OCI-LY1 (cell line): ENCODE results near the gene SASS6.
"Not testable (repeated sequence)": the region's sequence is repeated elsewhere in the genome, so short reads cannot be mapped to it uniquely, and the experiment has no call there.

Experiments
- H2AFZ ChIP-seq: fragments of 200-600 bp; sonication (generic), shearing (Covaris generic); 2 replicates; pipeline ENCODE4 v1.6.0; 2014; ENCODE audit warnings: antibody characterized with exemption, mild to moderate bottlenecking, low read length
- H3F3A ChIP-seq: fragments of 200-600 bp; sonication (generic), shearing (Covaris generic); 2 replicates; pipeline ENCODE4 v1.6.0; 2014; ENCODE audit warnings: mild to moderate bottlenecking, antibody characterized with exemption, low read length, moderate library complexity; ENCODE audit not compliant: insufficient read depth
- H3K27ac ChIP-seq: fragments of 200-600 bp; sonication (generic); 2 replicates; pipeline ENCODE4 v1.5.1; 2014; ENCODE audit warnings: low read length, mixed run types, mild to moderate bottlenecking, low read depth; ENCODE audit not compliant: poor library complexity, severe bottlenecking
- H3K27me3 ChIP-seq: fragments of 200-600 bp; sonication (generic); 2 replicates; pipeline ENCODE4 v1.6.0; 2014; ENCODE audit warnings: antibody characterized with exemption, mild to moderate bottlenecking, low read length, moderate library complexity; ENCODE audit not compliant: insufficient read depth
- H3K36me3 ChIP-seq: fragments of 200-600 bp; sonication (generic); 2 replicates; pipeline ENCODE4 v1.6.1; 2014; ENCODE audit warnings: mild to moderate bottlenecking, antibody characterized with exemption, low read length, moderate library complexity, mixed read lengths; ENCODE audit not compliant: insufficient read depth
- H3K4me1 ChIP-seq: fragments of 200-600 bp; sonication (generic); 2 replicates; pipeline ENCODE4 v1.5.1; 2014; ENCODE audit warnings: mild to moderate bottlenecking, low read length, moderate library complexity; ENCODE audit not compliant: insufficient read depth, severe bottlenecking
- H3K4me2 ChIP-seq: fragments of 200-600 bp; sonication (generic), shearing (Covaris generic); 2 replicates; pipeline ENCODE4 v1.6.1; 2014; ENCODE audit warnings: low read length
- H3K4me3 ChIP-seq: fragments of 200-600 bp; sonication (generic); 2 replicates; pipeline ENCODE4 v1.5.1; 2014; ENCODE audit warnings: low read length, low read depth, mild to moderate bottlenecking, mixed read lengths; ENCODE audit not compliant: poor library complexity, severe bottlenecking
- H3K79me2 ChIP-seq: fragments of 200-600 bp; shearing (Covaris generic); 2 replicates; pipeline ENCODE4 v1.6.1; 2016; ENCODE audit warnings: mixed run types, low read length, mixed read lengths; ENCODE audit not compliant: insufficient read depth
- H3K9ac ChIP-seq: fragments of 200-600 bp; sonication (generic), shearing (Covaris generic); 2 replicates; pipeline ENCODE4 v1.6.1; 2014; ENCODE audit warnings: mild to moderate bottlenecking, low read length, mixed read lengths
- H3K9me2 ChIP-seq: fragments of 200-600 bp; sonication (generic), shearing (Covaris generic); 2 replicates; pipeline ENCODE4 v1.6.1; 2014; ENCODE audit warnings: low read depth, mild to moderate bottlenecking, low read length, mixed read lengths
- H3K9me3 ChIP-seq: fragments of 200-600 bp; shearing (Covaris generic); 2 replicates; pipeline ENCODE4 v1.6.1; 2014; ENCODE audit warnings: low read length, mixed read lengths
- H4K20me1 ChIP-seq: fragments of 200-600 bp; sonication (generic), shearing (Covaris generic); 2 replicates; pipeline ENCODE4 v1.6.0; 2016; ENCODE audit warnings: mild to moderate bottlenecking, low read length; ENCODE audit not compliant: insufficient read depth
- CTCF ChIP-seq: fragments of 200-600 bp; sonication (generic), shearing (Covaris generic); IDR thresholded peaks from 2 replicates; pipeline ENCODE4 v1.5.1; 2017; ENCODE audit warnings: mild to moderate bottlenecking, antibody characterized with exemption, low read length, moderate library complexity, mixed read lengths
- EZH2 ChIP-seq: fragments of 200-600 bp; sonication (generic), shearing (Covaris generic); IDR thresholded peaks from 2 replicates; pipeline ENCODE4 v1.8.0; 2017; ENCODE audit warnings: borderline replicate concordance, mixed run types, mild to moderate bottlenecking, antibody characterized with exemption, low read length, moderate library complexity, mixed read lengths

The SASS6 gene

DNA sequence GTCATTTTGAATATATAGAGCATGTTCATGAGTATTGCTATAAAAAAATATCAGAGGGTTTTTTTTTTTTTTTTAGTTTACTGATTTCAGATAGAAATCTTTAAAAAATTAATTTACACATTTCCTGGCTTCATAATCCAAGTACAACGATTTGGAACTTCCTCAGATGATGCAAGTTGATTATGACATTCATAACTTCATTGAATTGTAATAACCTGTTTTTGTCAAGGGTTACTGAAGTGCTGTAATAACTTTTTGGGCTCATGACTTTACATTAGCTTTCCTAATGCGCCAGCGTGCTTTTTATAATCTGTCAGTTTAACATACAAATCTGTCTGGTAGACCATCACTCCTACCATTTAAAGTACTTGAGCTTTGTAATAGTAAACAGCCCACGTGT lies 81.3 kb downstream of the SASS6 start:
- Histone ChIP-seq H3K4me1 (peaks cover 26% of the 10 kb centered on the region), H3K4me2 (no peak overlapping the region), H3F3A (no peaks in the 10 kb centered on the region), H4K20me1 (no peaks in the 10 kb centered on the region), H3K9ac (no peak overlapping the region), H2AFZ (no peak overlapping the region), H3K79me2 (peaks cover 58% of the 10 kb centered on the region), H3K27me3 (no peaks in the 10 kb centered on the region), H3K9me2 (no peaks in the 10 kb centered on the region), H3K36me3 (peaks cover 28% of the 10 kb centered on the region; the same call in 1 of the 2 replicates), H3K27ac (no peak overlapping the region), H3K9me3 (no peaks in the 10 kb centered on the region), H3K4me3 (no peak overlapping the region)
- TF ChIP-seq EZH2 (no peak), CTCF (no peak)

DNA sequence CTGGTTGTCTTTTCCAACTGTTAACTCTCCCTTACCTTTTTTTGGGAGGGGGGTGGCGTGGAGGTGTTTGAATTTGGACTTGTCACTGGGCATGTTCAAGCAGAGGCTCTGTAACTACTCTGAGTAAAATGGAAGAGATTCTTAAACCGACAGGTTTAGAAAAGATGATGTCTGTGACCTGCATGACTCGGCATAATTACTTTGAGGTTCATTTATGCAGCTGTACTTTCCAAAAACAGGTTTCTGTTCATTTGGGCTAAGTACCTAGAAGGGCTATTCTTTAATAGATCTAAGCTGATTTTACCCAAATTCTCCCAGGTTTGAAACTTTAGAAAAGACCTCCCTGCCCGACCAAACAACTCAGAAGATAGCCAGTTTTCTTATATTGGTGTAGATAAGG lies 82.6 kb downstream of the SASS6 start:
- Histone ChIP-seq H3K79me2 (peaks cover 71% of the 10 kb centered on the region), H3K4me3 (no peak overlapping the region)

GRCh38 chr1:100047235-100047708 lies 85.5 kb downstream of the SASS6 start:
- not testable (repeated sequence) for H3K4me3 ChIP-seq, H3K4me2 ChIP-seq, H3K9me2 ChIP-seq, H4K20me1 ChIP-seq, H3K27me3 ChIP-seq, H3K27ac ChIP-seq, H3F3A ChIP-seq, H2AFZ ChIP-seq, H3K9me3 ChIP-seq, H3K9ac ChIP-seq
- peaks cover 96% of the 10 kb centered on the region for H3K79me2 ChIP-seq
- peaks cover 38% of the 10 kb centered on the region for H3K4me1 ChIP-seq
- H3K36me3 ChIP-seq, result peaks cover 39% of the 10 kb centered on the region

More for the DNA sequence above, 82.6 kb downstream of the SASS6 start:
- no peaks in the 10 kb centered on the region for H3K27me3 ChIP-seq
- no peak overlapping the region for H3K9ac ChIP-seq
- H2AFZ ChIP-seq, result no peak overlapping the region
- TF ChIP-seq EZH2, result no peak
- no peak for TF ChIP-seq CTCF
- peaks cover 30% of the 10 kb centered on the region for H3K4me1 ChIP-seq
- peaks cover 27% of the 10 kb centered on the region for H3K36me3 ChIP-seq
- H3K4me2 ChIP-seq, result no peak overlapping the region
- H4K20me1 ChIP-seq, result no peaks in the 10 kb centered on the region
- H3K9me2 ChIP-seq, result no peaks in the 10 kb centered on the region
- H3K9me3 ChIP-seq, result 0 out of 2 replicates have a peak, but pooled peaks cover 2% of the 10 kb centered on the region
- H3F3A ChIP-seq, result no peaks in the 10 kb centered on the region
- no peak overlapping the region for H3K27ac ChIP-seq

- Histone ChIP-seq H2AFZ (no peak overlapping the region), H3K27ac (no peak overlapping the region), H3K4me3 (no peak overlapping the region), H3K27me3 (no peaks in the 10 kb centered on the region), H3K9me3 (0 out of 2 replicates have a peak, but pooled peaks cover 4% of the 10 kb centered on the region), H3K4me2 (no peak overlapping the region), H4K20me1 (no peaks in the 10 kb centered on the region), H3K4me1 (peaks cover 58% of the 10 kb centered on the region), H3K79me2 (peaks cover 100% of the 10 kb centered on the region), H3K36me3 (peaks cover 28% of the 10 kb centered on the region), H3K9ac (no peak overlapping the region), H3F3A (no peaks in the 10 kb centered on the region), H3K9me2 (no peaks in the 10 kb centered on the region)
- TF ChIP-seq CTCF, result no peak
- no peak for TF ChIP-seq EZH2
These were observed 87.5 kb downstream of the SASS6 start for GRCh38 chr1:100045206-100045605.
